ENCODE results near the gene PHLDB1. TPM values are rescaled to one million over a fixed set of nuclear protein-coding genes. Genes with fewer than 3 reads are reported as not detected.

The PHLDB1 gene
- total RNA-seq, 1 experiment from 2014 or later, result 36.2 TPM

GRCh38 chr11:118560806-118561205 is 46.6 kb upstream of the PHLDB1 start:
- Histone ChIP-seq H3K27ac (ENCODE audit: low read depth, low read length) (no peak overlapping the region), H3K79me2 (ENCODE audit: insufficient read depth, low read length) (no peaks in the 10 kb centered on the region), H2AFZ (ENCODE audit: low read depth, low read length, poor library complexity, severe bottlenecking) (no peak overlapping the region), H3K9ac (ENCODE audit: low read length) (no peak overlapping the region), H3K9me2 (ENCODE audit: insufficient read depth) (no peaks in the 10 kb centered on the region), H3K27me3 (ENCODE audit: insufficient read depth, low read length) (no peaks in the 10 kb centered on the region), H3K4me2 (ENCODE audit: low read length) (no peak overlapping the region), H3K4me3 (replicated peaks in 1 of 2; ENCODE audit: low read depth in 1 of 2, low read length in 2 of 2) (no peak overlapping the region), H3K9me3 (ENCODE audit: control insufficient read depth in 1 of 2, insufficient read depth in 1 of 2, low read depth in 1 of 2, low read length in 2 of 2) (no peaks in the 10 kb centered on the region), H3K36me3 (ENCODE audit: control insufficient read depth in 1 of 2, insufficient read depth in 2 of 2, low read length in 2 of 2) (peaks cover 0 to 9% of the 10 kb centered on the region in 2 experiments; a peak in 2 of 4 replicates), H3K4me1 (ENCODE audit: control insufficient read depth in 1 of 2, insufficient read depth in 2 of 2, low read length in 2 of 2) (peaks cover 3 to 7% of the 10 kb centered on the region in 2 experiments; a peak in 2 of 4 replicates), H4K20me1 (ENCODE audit: insufficient read depth) (no peaks in the 10 kb centered on the region)
- intact Hi-C loops (cut with micrococcal nuclease), result no loop called here
- TF ChIP-seq SP1 (IDR thresholded peaks at IDR 0.05; ENCODE audit: low read depth), result no peak
- no peak for TF ChIP-seq ZNF274 (IDR thresholded peaks at IDR 0.05; ENCODE audit: low read depth, low read length)
- no TSS peak for BruUV-seq (replicated peaks)
- ATAC-seq (no peak), DNase-seq (ENCODE audit: low read depth, low spot score) (no peak)
- POLR2A ChIA-PET, result no interaction called here
- CTCF ChIA-PET, result no interaction called here
- RAD21 ChIA-PET (ENCODE audit: low non-redundant PET in 1 of 2, low total read pairs in 2 of 2, uncharacterized antibody in 2 of 2, unreplicated experiment in 2 of 2), result no interaction called here

DNA sequence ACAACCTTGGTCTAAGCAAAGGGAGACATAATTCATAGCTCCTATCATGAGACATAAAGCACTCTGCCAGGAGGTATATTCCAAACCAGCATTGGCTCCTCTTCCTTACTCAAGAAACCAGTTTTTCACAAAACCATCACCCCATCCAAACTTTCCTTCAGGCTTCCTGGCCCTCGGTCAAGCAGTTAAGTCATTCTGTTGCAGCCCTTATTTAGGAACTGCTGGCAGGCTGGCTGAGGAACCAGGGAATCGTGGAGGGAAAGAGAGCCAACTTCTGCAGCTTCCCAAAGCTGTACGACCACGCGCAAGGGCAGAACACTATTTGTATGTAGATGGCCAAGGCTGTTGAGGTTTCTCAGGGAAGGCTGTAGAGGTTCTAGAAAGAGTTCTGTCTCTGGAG is 42.4 kb upstream of the PHLDB1 start:
- DNase-seq (ENCODE audit: low read depth, low spot score), result no peak

More for the DNA sequence above, 42.4 kb upstream of the PHLDB1 start:
- ATAC-seq, result no peak
- Histone ChIP-seq H3K9ac (ENCODE audit: low read length) (no peak overlapping the region), H3K4me1 (ENCODE audit: control insufficient read depth in 1 of 2, insufficient read depth in 2 of 2, low read length in 2 of 2) (peaks cover 3 to 15% of the 10 kb centered on the region in 2 experiments; a peak in 3 of 4 replicates), H3K4me2 (ENCODE audit: low read length) (peak overlapping the region; percentile 98), H3K27me3 (ENCODE audit: insufficient read depth, low read length) (no peaks in the 10 kb centered on the region), H3K9me3 (ENCODE audit: control insufficient read depth in 1 of 2, insufficient read depth in 1 of 2, low read depth in 1 of 2, low read length in 2 of 2) (no peaks in the 10 kb centered on the region), H4K20me1 (ENCODE audit: insufficient read depth) (no peaks in the 10 kb centered on the region), H3K9me2 (ENCODE audit: insufficient read depth) (no peaks in the 10 kb centered on the region), H3K79me2 (ENCODE audit: insufficient read depth, low read length) (no peaks in the 10 kb centered on the region), H3K36me3 (ENCODE audit: control insufficient read depth in 1 of 2, insufficient read depth in 2 of 2, low read length in 2 of 2) (no peaks in the 10 kb centered on the region), H2AFZ (ENCODE audit: low read depth, low read length, poor library complexity, severe bottlenecking) (no peak overlapping the region), H3K4me3 (replicated peaks in 1 of 2; ENCODE audit: low read depth in 1 of 2, low read length in 2 of 2) (peak overlapping the region; percentile 41 to 67), H3K27ac (ENCODE audit: low read depth, low read length) (no peak overlapping the region)
- BruUV-seq (replicated peaks), result no TSS peak
- no peak for TF ChIP-seq CTCF (IDR thresholded peaks at IDR 0.05 in 2 of 3, conservative IDR thresholded peaks at IDR 0.05 in 1 of 3; ENCODE audit: borderline replicate concordance in 1 of 3, insufficient read depth in 1 of 3, low read depth in 2 of 3, low read length in 2 of 3)
- no peak for TF ChIP-seq EGR1 (IDR thresholded peaks at IDR 0.05; ENCODE audit: low read depth)
- no peak for TF ChIP-seq CBX3 (IDR thresholded peaks at IDR 0.05; ENCODE audit: low read depth)
- TF ChIP-seq POLR2A (IDR thresholded peaks at IDR 0.05; ENCODE audit: borderline replicate concordance, extremely low read depth, insufficient read depth, insufficient read length), result no peak
- no peak for TF ChIP-seq POLR2AphosphoS5 (IDR thresholded peaks at IDR 0.05; ENCODE audit: low read depth, low read length)
- TF ChIP-seq, protein P1, sequence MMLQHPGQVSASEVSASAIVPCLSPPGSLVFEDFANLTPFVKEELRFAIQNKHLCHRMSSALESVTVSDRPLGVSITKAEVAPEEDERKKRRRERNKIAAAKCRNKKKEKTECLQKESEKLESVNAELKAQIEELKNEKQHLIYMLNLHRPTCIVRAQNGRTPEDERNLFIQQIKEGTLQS (IDR thresholded peaks at IDR 0.05), result no peak
- no peak for TF ChIP-seq ZFX (IDR thresholded peaks at IDR 0.05)
- TF ChIP-seq ZNF274 (IDR thresholded peaks at IDR 0.05; ENCODE audit: low read depth, low read length), result no peak
- RAD21 ChIA-PET (ENCODE audit: low non-redundant PET in 1 of 2, low total read pairs in 2 of 2, uncharacterized antibody in 2 of 2, unreplicated experiment in 2 of 2), result no interaction called here
- POLR2A ChIA-PET, result no interaction called here
- intact Hi-C loops (cut with micrococcal nuclease), result no loop called here
- CTCF ChIA-PET, result no interaction called here

Measured in HCT116 (cell line).